NCI-H226 (cell line): ENCODE data around the gene AQP1.
A peak's percentile ranks its signal among the peaks of the same experiment; 100 is the strongest.

ENCODE experiments used
- DNase-seq: peaks from one replicate; pipeline ENCODE4 v3.0.0-alpha.2; 2015

Gene AQP1

DNA sequence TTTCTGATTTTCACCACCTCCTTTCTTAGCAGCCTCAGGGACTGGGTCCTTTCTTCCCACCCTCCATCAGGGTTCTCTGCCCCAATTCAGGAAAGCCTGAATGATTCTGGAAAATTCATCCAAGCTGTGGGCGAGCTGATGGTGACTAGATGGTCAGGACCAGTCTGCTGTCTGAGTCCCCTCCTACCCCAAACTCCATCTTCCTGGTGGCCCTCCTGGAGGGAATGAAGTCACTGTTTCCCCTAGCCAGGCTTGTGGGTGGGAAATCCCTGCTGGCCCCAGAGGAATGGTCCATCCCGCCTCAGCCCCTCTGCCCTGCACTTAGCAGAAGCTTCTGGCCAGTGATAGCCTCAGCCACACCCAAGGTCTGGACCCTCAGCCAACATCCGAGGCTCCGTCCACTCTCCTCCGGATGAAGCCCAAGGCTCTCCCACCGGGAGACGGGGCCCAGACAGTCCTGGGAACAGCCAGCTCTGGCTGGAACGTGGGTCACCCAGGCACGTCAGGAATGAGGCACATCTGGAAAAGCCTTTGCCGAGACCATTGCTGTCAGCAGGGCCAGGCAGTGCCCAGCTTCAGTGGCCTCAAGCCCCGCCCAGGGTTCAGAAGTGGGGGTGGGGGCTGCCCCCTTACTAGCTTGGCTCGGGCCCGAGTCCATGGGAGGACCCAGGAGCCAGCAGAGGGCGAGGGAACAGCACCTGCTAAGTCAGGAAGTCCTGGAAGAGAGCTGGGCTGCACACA is 4.0 kb upstream of the AQP1 start:
- DNase-seq, result no peak

DNA sequence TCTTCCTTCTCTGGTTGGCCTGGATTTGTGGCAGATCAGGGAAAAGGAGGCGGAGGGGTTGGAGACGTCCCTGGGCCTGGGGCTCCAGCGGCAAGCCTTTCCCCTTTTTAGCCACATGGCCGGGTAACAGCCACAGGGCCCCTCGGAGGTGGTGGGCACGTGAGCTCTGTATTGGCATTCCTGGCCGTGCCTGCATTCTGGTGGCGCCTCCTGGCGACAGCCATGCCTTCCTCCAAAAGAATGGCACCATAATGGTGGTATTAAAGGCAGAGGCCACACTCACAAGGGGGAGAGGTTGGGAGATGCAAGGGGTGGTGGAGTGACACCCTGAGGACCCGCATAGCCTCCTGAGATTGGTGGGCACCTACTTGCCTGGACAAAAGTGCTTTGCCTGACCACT is 3.0 kb upstream of the AQP1 start:
- no peak for DNase-seq

GRCh38 chr7:30909431-30909830 is 2.2 kb upstream of the AQP1 start:
- no peak for DNase-seq

DNA sequence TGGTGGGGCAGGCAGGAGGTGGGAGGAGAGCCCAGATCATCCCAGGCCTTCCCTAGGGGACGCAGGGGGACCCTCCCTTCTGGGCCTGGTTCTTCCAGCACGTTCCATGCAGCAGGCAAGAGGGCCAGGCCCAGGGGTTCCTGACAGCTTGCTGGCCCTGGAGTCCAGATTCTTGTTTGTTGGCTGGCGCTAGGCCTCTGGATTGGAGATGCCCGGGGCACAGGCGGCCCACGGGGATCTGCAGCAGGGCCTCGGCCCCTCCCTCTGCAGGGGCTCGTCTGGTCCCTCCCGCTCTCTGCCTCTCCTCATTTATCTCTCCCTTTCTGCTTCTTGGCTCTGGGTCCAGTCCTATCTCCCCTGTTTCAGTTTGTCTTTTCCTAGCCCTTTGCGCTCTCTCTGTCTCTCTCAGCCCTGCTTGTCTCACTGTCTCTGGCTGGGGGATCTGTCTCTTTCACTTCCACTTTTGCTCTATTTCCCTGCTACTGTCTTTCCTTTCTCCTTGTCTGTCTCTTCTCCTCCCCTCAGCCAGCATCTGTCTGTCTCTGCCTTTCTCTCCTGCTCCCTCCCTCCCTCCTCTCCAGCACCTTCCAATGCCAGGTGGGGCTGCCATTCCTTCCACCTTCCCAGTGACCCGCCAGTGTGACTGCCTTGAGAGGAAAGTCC is 1.1 kb upstream of the AQP1 start:
- DNase-seq, result no peak

DNA sequence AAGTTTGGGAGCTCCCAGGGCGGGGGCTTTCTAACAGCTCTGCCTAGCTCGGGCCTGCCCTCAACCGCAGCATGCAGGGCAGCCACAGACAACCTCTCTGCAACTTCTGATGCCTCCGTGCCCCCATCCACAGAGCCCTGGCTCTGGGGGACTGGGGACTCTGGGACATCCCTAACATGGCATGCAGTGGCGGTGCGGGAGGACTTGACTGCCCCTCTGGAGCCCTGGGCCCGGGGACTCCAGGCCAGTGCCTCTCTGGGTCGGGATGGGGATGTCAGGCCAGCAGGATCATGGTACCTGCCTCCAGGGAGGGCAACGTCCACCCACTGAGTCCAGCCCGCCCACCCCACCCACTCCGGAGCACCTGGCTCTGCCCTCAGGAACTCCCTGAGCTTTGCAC is 520 bp upstream of the AQP1 start:
- no peak for DNase-seq

DNA sequence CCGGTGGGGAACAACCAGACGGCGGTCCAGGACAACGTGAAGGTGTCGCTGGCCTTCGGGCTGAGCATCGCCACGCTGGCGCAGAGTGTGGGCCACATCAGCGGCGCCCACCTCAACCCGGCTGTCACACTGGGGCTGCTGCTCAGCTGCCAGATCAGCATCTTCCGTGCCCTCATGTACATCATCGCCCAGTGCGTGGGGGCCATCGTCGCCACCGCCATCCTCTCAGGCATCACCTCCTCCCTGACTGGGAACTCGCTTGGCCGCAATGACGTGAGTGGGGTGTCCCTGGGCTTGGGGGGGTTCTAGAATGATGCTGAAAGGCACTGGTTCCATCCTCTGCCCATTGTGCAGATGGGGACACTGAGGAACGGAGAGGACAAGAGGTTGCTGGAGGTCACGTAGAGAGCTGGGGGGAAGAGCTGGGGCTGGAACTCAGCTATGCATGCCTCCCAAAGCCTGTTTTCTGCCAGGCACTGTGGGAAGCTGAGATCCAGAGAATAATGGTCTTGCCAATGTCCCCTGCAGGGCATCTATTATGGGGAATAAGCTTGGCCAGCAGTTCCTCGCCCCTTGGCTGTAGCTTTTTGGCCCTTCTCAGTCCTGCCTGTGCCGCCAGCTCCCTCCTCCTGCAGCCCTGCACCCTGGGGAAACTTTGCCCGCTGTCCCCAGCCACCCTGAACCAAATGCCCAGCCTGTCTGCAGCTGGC is 523 bp downstream of the AQP1 start:
- DNase-seq, result no peak

DNA sequence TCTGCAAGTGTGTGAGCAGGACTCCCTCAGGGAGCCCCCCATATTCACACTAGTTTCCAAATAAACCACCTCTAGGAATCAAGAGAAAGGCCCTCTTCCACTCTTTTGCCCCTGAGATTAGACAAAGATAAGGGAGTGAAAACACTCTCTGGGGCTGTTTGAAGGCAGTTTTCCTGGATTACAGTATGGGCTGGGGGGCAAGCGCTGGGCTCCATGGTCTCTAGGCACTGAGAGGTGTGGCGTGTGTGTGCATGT is 1.0 kb downstream of the AQP1 start:
- no peak for DNase-seq

DNA sequence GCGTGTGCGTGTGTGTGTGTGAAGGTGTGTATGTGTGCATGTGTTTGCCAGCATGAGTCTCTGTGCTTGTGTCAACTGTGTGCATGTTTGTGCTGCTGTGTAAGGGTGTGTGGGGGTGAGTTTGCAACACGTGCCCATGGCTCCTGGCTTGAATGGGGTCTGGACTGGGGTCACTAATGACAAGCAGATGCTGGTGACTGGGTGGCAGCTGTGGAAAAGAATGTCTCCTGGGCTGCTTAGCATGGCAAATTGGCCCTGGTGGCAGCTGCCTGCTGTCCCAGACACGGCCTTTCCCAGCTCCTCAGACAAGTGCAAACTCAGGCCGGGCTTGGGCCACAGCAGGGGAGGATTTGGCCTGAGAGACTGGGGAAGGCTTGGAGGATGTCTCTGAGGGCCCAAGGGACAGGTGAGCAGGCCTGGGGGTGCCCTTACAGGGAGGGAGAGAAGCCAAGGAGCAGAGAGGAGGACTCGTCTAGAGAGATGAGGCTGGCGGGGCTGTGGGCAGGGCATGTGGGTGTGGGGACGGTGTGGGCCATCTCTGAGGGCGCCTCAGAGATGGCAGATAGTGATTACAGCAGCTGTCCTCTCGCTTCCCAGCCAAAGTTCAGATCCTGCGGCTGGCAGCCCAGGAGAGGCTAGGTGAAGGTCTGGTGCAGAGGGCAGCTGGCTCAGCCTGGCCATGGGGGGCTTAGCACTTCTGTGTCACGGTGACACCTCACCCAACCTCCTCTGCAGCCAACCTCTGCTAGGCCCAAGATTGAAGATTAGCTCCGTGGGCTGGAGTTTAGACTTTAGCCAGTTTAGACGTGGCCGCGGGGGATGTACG is 1.5 kb downstream of the AQP1 start:
- no peak for DNase-seq

GRCh38 chr7:30913821-30914515 is 2.3 kb downstream of the AQP1 start:
- no peak for DNase-seq

DNA sequence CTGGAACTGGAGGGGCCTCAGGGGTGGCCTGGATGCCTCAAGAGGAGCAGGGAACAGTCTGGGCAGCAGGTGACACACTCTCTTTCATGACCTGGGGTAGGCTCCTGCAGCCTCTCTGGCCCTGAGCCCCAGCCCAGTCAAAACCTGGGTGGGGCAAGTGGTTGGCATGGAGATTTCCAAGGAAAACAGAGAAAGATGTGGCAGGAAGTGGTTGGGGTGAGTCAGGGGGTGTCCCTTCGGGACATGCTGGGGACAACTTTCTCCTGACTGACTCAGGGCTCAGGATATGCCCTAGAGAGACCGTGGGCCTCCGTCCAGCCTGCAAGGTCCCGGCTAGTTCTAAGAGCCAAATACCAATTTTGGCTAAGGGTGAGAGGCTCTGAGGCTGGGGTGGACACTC is 2.9 kb downstream of the AQP1 start:
- peak; percentile 48 for DNase-seq

- peak; percentile 49 for DNase-seq
These were observed 3.5 kb downstream of the AQP1 start for GRCh38 chr7:30915005-30915601.

GRCh38 chr7:30915751-30916150 is 4.1 kb downstream of the AQP1 start:
- no peak for DNase-seq

- DNase-seq, result no peak
These were observed 4.6 kb downstream of the AQP1 start for GRCh38 chr7:30916255-30916654.

- DNase-seq, result no peak
These were observed 5.1 kb downstream of the AQP1 start for GRCh38 chr7:30916767-30917166.

GRCh38 chr7:30917216-30917893 is 5.7 kb downstream of the AQP1 start:
- DNase-seq, result no peak

- no peak for DNase-seq
These were observed 7.0 kb downstream of the AQP1 start for GRCh38 chr7:30918676-30919075.

DNA sequence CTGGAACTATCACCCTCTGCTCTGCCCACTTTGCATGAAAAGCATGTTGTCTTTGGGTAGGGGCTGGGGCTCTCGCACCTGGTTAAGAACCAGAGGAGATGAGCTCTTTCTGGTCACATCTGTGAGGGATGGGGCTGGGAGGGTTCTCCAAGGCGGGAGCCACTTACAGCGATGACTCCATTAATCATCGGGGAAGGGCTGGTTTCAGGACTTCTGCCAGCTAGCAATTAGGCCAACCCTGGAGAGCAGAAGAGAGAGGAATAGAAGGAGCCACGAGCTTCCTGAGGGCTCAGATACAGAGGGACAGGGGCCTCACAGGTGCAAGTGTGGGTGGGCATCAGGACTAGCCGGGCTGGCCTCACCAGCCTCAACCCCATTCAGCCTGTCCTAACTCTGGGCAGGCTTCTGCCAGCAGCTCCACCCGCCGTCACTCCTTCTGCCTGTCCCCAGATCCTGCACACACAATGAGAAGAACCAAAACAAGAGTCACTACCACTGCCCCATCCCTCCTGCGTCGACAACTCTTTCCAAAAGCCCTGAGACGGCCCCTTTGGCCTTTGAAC is 8.4 kb downstream of the AQP1 start:
- DNase-seq, result no peak

GRCh38 chr7:30920584-30921539 is 9.2 kb downstream of the AQP1 start:
- peak; percentile 56 for DNase-seq

- DNase-seq, result no peak
These were observed 10.1 kb downstream of the AQP1 start for GRCh38 chr7:30921540-30922401.
